Adipocyte (in vitro differentiated cells): ENCODE measurements around the gene PROK1.

Experiments
- DNase-seq: peaks from one replicate; pipeline ENCODE4 v3.0.0-alpha.2; 2015; ENCODE audit warnings: low read depth
- H3K27me3 ChIP-seq: replicated peaks from 2 replicates; pipeline ENCODE4 v1.7.0; 2013; ENCODE audit warnings: mild to moderate bottlenecking, low read length, moderate library complexity; ENCODE audit not compliant: control insufficient read depth, insufficient read depth
- H3K36me3 ChIP-seq: 2 replicates; pipeline ENCODE4 v1.7.0; 2013; ENCODE audit warnings: low read length, mild to moderate bottlenecking, moderate library complexity; ENCODE audit not compliant: control insufficient read depth, insufficient read depth, severe bottlenecking
- H3K4me1 ChIP-seq: 2 replicates; pipeline ENCODE4 v1.7.0; 2013; ENCODE audit warnings: mild to moderate bottlenecking, low read length, moderate library complexity; ENCODE audit not compliant: control insufficient read depth, insufficient read depth
- H3K4me3 ChIP-seq: 2 replicates; pipeline ENCODE4 v1.7.0; 2013; ENCODE audit warnings: mild to moderate bottlenecking, low read length, moderate library complexity
- H3K9ac ChIP-seq: 2 replicates; pipeline ENCODE4 v1.7.0; 2013; ENCODE audit warnings: mild to moderate bottlenecking, low read length, moderate library complexity
- H3K9me3 ChIP-seq: 2 replicates; pipeline ENCODE4 v1.7.0; 2013; ENCODE audit warnings: mild to moderate bottlenecking, low read length, moderate library complexity; ENCODE audit not compliant: control insufficient read depth

The PROK1 gene

GRCh38 chr1:110480356-110481096 is 29.6 kb downstream of the PROK1 start:
- Histone ChIP-seq H3K9ac (no peak overlapping the region), H3K27me3 (peaks cover 8% of the 10 kb centered on the region), H3K36me3 (no peaks in the 10 kb centered on the region), H3K4me3 (no peak overlapping the region), H3K4me1 (peaks cover 46% of the 10 kb centered on the region), H3K9me3 (no peaks in the 10 kb centered on the region)
- DNase-seq, result no peak

- H3K9ac ChIP-seq, result peak overlapping the region; percentile 37
- H3K4me1 ChIP-seq, result peaks cover 37% of the 10 kb centered on the region
- H3K9me3 ChIP-seq, result no peaks in the 10 kb centered on the region
- no peaks in the 10 kb centered on the region for H3K36me3 ChIP-seq
- peaks cover 8% of the 10 kb centered on the region for H3K27me3 ChIP-seq
- peak overlapping the region; percentile 5 for H3K4me3 ChIP-seq
- peak; percentile 18 for DNase-seq
These were observed 31.1 kb downstream of the PROK1 start for GRCh38 chr1:110481968-110482623.

DNA sequence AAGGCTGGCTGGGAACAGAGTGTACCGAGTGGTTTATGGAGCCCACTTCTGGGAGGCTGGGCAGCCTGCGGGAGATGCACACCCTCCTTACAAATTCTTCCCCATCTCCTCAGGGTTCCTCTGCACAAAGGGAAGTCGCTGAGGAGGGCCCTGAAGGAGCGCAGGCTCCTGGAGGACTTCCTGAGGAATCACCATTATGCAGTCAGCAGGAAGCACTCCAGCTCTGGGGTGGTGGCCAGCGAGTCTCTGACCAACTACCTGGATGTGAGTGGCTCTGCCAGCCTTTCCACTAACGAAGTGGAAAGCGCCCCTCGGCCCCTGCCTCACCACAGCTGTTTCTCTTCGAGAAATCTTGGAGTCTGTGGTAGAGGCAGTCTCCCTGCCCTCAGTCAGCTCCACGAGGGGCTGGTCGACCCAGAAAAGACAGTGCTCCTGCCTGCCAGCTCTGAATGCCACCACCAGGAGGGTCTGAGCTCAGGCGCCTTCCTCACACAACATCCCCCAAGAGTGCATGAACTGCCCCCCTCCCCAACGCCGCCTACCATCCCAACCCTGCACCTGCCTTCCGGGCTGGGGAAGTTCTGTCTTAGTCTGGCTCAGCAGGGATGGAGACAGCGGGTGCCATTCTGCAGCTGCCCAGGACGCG is 31.8 kb downstream of the PROK1 start:
- DNase-seq, result no peak
- H3K36me3 ChIP-seq, result no peaks in the 10 kb centered on the region
- no peaks in the 10 kb centered on the region for H3K9me3 ChIP-seq
- H3K9ac ChIP-seq, result no peak overlapping the region
- H3K27me3 ChIP-seq, result peaks cover 8% of the 10 kb centered on the region
- H3K4me1 ChIP-seq, result peaks cover 37% of the 10 kb centered on the region
- peak overlapping the region; percentile 5 for H3K4me3 ChIP-seq

DNA sequence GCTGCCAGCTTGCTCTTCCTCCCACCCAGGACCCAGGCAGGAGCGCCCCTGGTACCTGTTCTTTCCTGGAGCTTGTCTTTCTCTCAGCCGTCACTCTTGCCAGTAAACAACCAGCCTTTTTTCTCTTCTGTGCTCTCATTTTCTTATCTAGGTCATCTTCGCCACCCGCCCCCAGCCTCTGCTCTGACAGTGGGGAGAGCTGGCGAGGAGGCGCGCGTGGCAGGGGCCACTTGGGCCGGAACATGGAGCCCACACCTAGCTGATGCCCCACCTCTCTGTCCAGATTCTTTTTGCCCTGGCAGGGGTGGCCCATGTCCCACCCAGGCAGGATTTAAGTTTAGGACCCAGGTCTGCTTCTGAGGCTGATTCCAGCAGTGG is 32.3 kb downstream of the PROK1 start:
- H3K27me3 ChIP-seq, result peaks cover 8% of the 10 kb centered on the region
- no peaks in the 10 kb centered on the region for H3K9me3 ChIP-seq
- no peak for DNase-seq
- H3K36me3 ChIP-seq, result no peaks in the 10 kb centered on the region
- no peak overlapping the region for H3K4me3 ChIP-seq
- peaks cover 37% of the 10 kb centered on the region for H3K4me1 ChIP-seq
- no peak overlapping the region for H3K9ac ChIP-seq

- DNase-seq, result no peak
- H3K27me3 ChIP-seq, result peaks cover 8% of the 10 kb centered on the region
These were observed 33.9 kb downstream of the PROK1 start for GRCh38 chr1:110484801-110485200.

DNA sequence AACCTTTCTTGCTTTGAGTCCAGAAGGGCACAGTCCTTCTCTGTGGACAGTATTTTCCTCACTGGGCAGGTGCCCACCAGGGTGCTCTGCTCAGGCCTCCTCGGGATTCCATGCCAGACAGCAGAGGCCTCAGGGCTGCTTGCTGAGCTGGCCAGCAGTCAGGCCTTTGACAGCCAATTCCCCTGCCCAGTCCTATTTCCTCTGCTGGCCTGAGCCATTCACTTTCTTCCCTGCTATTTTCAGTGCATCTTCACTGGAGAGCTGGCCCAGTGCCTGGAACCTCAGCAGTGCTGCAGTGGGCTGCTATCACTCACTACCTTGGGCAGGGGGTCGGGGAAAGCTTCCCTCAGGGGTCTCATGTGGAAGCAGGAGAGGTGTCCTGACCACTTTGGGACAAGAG is 34.8 kb downstream of the PROK1 start:
- Histone ChIP-seq H3K4me3 (no peak overlapping the region), H3K9me3 (no peaks in the 10 kb centered on the region), H3K4me1 (peaks cover 27% of the 10 kb centered on the region), H3K36me3 (no peaks in the 10 kb centered on the region), H3K9ac (no peak overlapping the region), H3K27me3 (peaks cover 8% of the 10 kb centered on the region)
- DNase-seq, result no peak

More at GRCh38 chr1:110484801-110485200, 33.9 kb downstream of the PROK1 start:
- Histone ChIP-seq H3K9ac (no peak overlapping the region), H3K9me3 (no peaks in the 10 kb centered on the region), H3K4me3 (no peak overlapping the region), H3K36me3 (no peaks in the 10 kb centered on the region), H3K4me1 (peaks cover 36% of the 10 kb centered on the region)

GRCh38 chr1:110487726-110488125 is 36.8 kb downstream of the PROK1 start:
- H3K9ac ChIP-seq, result no peak overlapping the region
- H3K36me3 ChIP-seq, result no peaks in the 10 kb centered on the region
- peaks cover 16% of the 10 kb centered on the region for H3K4me1 ChIP-seq
- H3K27me3 ChIP-seq, result peaks cover 8% of the 10 kb centered on the region
- H3K4me3 ChIP-seq, result no peak overlapping the region
- no peaks in the 10 kb centered on the region for H3K9me3 ChIP-seq
- DNase-seq, result no peak

GRCh38 chr1:110488161-110488560 is 37.2 kb downstream of the PROK1 start:
- Histone ChIP-seq H3K9me3 (no peaks in the 10 kb centered on the region), H3K9ac (no peak overlapping the region), H3K27me3 (peaks cover 8% of the 10 kb centered on the region), H3K4me3 (no peak overlapping the region), H3K4me1 (peaks cover 16% of the 10 kb centered on the region), H3K36me3 (no peaks in the 10 kb centered on the region)
- no peak for DNase-seq

- H3K9me3 ChIP-seq, result no peaks in the 10 kb centered on the region
- no peak overlapping the region for H3K9ac ChIP-seq
- no peaks in the 10 kb centered on the region for H3K36me3 ChIP-seq
- DNase-seq, result no peak
- no peak overlapping the region for H3K4me3 ChIP-seq
- peaks cover 18% of the 10 kb centered on the region for H3K4me1 ChIP-seq
- H3K27me3 ChIP-seq, result peaks cover 8% of the 10 kb centered on the region
These were observed 37.9 kb downstream of the PROK1 start for GRCh38 chr1:110488867-110489266.

DNA sequence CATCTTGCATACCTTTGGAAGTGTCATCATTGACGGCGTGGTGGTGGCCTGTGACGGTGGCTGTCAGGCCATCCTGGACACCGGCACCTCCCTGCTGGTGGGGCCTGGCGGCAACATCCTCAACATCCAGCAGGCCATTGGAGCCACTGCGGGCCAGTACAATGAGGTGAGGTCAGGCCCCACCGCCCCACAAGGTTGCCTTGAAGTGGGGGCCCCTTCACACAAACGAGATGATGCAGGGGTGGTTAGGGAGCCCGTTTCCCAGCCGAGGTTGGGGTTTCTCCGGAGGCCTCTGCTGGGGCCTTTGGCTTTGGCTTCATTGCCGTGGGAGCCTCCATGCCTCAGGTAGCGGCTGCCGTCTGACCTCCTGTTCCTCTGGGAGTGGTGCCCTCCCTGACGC is 38.5 kb downstream of the PROK1 start:
- DNase-seq, result no peak
- Histone ChIP-seq H3K27me3 (peaks cover 5% of the 10 kb centered on the region), H3K9me3 (no peaks in the 10 kb centered on the region), H3K9ac (no peak overlapping the region), H3K4me1 (peaks cover 18% of the 10 kb centered on the region), H3K4me3 (no peak overlapping the region), H3K36me3 (no peaks in the 10 kb centered on the region)

DNA sequence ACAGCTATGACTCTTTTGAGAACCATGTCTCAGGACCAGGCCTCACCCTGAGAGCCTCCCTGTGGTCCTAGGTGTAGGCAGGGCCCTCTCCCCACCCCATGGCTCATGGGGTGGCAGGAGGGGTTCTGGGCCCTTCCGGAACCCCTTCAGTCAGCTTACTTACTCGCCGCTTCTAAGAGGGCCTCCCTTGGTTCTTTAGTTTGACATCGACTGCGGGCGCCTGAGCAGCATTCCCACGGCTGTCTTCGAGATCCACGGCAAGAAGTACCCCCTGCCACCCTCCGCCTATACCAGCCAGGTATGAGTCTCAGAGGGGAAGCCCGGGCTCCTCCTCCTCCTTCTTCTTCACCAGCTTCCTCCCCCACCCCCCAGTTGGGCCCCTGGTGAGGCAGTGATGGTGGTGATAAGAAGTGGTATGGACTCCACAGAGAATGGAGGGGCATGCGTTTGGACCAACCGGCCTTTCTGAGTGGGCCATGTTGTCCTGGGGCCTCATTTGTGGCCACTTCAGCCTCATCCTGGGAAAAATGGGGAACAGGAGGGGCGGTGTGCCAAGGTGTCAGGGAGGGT is 39.1 kb downstream of the PROK1 start:
- Histone ChIP-seq H3K9me3 (no peaks in the 10 kb centered on the region), H3K27me3 (no peaks in the 10 kb centered on the region), H3K36me3 (no peaks in the 10 kb centered on the region), H3K9ac (no peak overlapping the region), H3K4me1 (peaks cover 18% of the 10 kb centered on the region), H3K4me3 (no peak overlapping the region)
- no peak for DNase-seq
